ENCODE measurements around the gene XRCC6.
A peak's percentile ranks its signal among the peaks of the same experiment; 100 is the strongest.
"Not testable (repeated sequence)": the region's sequence is repeated elsewhere in the genome, so short reads cannot be mapped to it uniquely, and the experiment has no call there.

The XRCC6 gene

DNA sequence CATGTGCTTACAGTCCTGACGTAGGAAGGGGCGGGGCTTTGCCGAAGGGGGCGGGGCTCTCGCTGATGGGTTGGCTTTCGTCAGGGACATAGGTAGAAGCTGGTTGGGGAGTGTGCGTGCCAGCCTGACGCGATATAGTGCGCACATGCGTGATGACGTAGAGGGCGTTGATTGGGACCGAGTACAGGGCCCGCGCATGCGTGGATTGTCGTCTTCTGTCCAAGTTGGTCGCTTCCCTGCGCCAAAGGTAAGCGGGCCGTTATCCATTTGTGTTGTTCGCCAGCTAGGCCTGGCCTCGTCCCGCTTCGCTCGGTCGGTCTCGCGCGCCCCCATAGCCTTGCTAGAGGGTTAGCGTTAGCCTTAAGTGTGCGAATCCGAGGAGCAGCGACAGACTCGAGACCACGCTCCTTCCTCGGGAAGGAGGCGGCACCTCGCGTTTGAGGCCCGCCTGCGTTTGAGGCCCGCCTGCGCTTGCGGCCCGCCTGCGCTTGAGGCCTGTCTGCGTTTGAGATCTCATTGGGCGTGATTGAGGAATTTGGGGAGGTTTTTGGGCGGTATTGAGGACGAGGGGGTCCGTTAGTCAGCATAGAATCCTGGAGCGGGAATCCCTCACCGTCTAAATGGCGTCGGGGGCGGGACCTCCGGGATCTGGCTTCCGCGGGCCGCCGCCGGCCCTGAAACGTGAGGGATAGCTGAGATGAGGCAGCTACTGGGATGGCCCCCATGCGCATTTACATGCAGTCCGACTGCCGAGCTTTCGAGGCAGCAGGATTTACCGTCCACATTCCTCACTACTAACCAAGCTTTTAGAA, at the start of gene XRCC6:
Gene XRCC6 (plus strand): TSS at position 197 of the 812 bp plus-strand sequence. CDS start 710 bp downstream, outside the sequence.
- DNase-seq (ENCODE audit: low read depth): peak; percentile 100
- H3K4me3 ChIP-seq (ENCODE audit: low read depth, low read length): peak within 1 kb of the TSS; percentile 81
- TF ChIP-seq, protein P1, sequence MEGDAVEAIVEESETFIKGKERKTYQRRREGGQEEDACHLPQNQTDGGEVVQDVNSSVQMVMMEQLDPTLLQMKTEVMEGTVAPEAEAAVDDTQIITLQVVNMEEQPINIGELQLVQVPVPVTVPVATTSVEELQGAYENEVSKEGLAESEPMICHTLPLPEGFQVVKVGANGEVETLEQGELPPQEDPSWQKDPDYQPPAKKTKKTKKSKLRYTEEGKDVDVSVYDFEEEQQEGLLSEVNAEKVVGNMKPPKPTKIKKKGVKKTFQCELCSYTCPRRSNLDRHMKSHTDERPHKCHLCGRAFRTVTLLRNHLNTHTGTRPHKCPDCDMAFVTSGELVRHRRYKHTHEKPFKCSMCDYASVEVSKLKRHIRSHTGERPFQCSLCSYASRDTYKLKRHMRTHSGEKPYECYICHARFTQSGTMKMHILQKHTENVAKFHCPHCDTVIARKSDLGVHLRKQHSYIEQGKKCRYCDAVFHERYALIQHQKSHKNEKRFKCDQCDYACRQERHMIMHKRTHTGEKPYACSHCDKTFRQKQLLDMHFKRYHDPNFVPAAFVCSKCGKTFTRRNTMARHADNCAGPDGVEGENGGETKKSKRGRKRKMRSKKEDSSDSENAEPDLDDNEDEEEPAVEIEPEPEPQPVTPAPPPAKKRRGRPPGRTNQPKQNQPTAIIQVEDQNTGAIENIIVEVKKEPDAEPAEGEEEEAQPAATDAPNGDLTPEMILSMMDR (IDR thresholded peaks at IDR 0.05; ENCODE audit: insufficient read depth, low read depth, low read length, missing control alignments): no peak

DNA sequence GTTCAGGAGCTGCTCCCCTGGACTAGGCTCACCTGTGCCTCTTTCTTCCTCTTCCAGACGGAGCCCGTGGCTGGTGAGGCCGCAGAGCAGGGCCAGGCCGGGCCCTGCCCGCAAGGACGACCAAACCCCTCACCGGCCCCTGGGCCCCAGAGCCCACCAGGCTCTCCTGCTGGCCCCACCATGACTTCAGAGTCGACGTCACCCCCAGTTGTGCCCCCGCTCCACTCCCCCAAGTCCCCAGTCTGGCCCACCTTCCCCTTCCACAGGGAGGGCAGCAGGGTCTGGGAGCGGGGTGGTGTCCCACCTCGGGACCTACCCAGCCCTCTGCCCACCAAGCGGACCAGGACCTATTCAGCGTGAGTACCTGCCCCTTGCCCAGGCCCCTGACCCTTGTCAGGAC, 49.3 kb upstream of the XRCC6 start:
- TF ChIP-seq, protein P1 (IDR thresholded peaks at IDR 0.05; ENCODE audit: insufficient read depth, low read depth, low read length, missing control alignments): no peak
- no peak overlapping the region for H3K4me3 ChIP-seq (ENCODE audit: low read depth, low read length)
- DNase-seq (ENCODE audit: low read depth): no peak

DNA sequence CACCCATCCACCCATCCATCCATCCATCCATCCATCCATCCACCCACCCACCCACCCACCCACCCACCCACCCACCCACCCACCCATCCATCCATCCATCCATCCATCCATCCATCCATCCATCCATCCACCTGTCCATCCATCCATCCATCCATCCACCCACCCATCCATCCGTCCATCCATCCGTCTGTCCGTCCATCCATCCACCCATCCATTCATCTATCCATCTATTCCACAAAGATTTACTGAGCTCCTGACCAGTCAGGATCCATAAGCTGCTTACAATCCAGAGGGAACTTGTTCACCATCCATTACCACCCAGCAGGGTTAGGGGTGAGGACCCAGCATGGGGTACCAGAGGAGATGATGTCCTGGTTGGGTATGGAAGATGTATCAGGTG, 48.8 kb upstream of the XRCC6 start:
- DNase-seq (ENCODE audit: low read depth); H3K4me3 ChIP-seq (ENCODE audit: low read depth, low read length): not testable (repeated sequence)

DNA sequence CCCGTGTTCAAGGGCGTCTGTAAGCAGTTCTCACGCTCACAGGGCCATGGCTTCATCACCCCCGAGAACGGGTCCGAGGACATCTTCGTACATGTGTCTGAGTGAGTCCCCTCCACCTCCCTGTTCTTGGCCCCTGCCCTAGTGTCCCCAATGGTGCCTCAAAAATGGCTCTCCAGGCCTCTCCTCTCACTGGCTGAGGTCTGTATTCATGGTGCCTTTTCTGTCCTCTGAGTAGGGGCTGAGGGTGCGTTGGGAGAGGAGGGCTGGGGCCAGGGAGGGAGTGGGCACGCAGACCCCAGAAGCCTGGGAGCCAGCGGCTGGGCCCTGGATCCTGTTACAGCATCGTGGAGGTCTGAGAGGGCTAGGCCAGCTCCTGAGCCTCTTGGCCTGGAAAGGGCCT, 47.4 kb upstream of the XRCC6 start:
- no peak overlapping the region for H3K4me3 ChIP-seq (ENCODE audit: low read depth, low read length)
- TF ChIP-seq, protein P1 (IDR thresholded peaks at IDR 0.05; ENCODE audit: insufficient read depth, low read depth, low read length, missing control alignments): no peak

DNA sequence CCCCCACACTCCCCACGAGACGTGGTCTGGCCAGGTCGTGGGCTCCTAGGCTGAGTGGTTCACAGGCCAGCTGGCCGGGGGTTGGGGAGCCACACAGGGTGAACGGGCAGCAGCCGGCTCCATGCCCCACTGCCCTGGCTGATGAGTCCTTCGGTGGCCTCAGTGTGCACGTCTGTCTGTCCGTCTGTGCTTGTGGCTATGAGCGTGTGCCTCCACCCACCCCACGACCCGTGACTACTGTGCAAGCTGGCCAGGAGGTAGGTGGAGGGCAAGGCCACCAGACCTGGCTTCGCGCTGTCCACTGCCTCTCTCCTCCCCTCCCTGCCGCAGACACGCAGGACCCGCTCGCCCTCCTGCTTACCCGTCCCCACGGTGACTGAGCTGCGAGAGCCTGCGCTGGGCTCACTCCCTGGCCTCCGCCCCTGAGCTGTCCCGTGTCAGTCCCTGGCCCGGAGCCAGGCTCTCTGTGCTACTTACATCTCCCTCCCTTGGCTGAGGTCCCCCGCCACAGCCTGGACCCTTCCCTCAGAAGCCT, 46.2 kb upstream of the XRCC6 start:
- H3K4me3 ChIP-seq (ENCODE audit: low read depth, low read length): no peak overlapping the region
- DNase-seq (ENCODE audit: low read depth): no peak
- TF ChIP-seq, protein P1 (IDR thresholded peaks at IDR 0.05; ENCODE audit: insufficient read depth, low read depth, low read length, missing control alignments): no peak

More for the DNA sequence above, 47.4 kb upstream of the XRCC6 start:
- no peak for DNase-seq (ENCODE audit: low read depth)

DNA sequence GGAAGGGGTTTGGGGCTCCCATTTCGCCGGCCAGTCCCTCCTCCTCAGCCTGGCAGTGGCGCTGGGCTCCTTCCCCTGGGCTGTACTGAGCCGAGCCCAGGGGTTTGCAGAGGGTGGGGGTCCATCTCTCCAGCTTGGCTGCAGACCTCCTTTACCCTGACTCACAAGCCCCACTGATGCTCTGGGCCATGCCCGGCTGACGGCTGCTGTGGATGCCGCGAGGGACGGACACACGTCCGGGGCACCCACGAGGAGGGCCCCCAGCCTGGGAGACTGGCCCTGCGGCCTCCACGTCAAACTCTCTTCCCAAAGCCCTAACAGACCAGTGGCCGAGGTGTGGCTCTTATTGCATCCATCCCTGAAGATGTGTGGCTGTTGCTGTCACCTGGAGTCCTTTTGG, 45.6 kb upstream of the XRCC6 start:
- TF ChIP-seq, protein P1 (IDR thresholded peaks at IDR 0.05; ENCODE audit: insufficient read depth, low read depth, low read length, missing control alignments): no peak
- no peak overlapping the region for H3K4me3 ChIP-seq (ENCODE audit: low read depth, low read length)
- no peak for DNase-seq (ENCODE audit: low read depth)

DNA sequence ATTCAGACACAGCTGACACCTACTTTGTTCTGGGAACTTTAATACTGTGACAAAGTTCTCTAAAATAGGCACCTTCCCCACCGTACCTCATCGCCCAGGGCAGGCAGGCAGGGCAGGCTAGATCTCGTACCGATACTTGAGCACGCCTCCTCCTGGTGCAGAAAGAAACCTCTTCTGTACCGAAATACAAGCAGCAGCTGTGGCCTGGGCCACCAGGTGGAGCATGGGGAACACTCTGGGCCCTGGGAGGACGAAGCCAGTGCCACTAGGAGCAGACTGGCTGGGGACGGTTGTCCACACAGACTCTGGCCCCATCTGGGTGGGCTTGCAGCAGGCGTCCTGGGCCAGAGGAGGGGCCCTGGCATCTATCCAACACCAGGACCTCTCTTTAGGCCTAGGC, 44.2 kb upstream of the XRCC6 start:
- TF ChIP-seq, protein P1 (IDR thresholded peaks at IDR 0.05; ENCODE audit: insufficient read depth, low read depth, low read length, missing control alignments): peak; percentile 58
- DNase-seq (ENCODE audit: low read depth): peak; percentile 64
- no peak overlapping the region for H3K4me3 ChIP-seq (ENCODE audit: low read depth, low read length)

All from GM12865 (cell line).